Glutamatergic neuron (in vitro differentiated cells): Measurements from ENCODE around the gene PI16. TPM values are rescaled to one million over a fixed set of nuclear protein-coding genes. Genes with fewer than 3 reads are reported as not detected.

Experiments
- DNase-seq: peaks from one replicate; pipeline ENCODE4 v3.0.0; 2022
- H3K27ac Mint-ChIP-seq: one replicate; pipeline ENCODE4 v1.8.0; 2020; ENCODE audit warnings: mild to moderate bottlenecking, mixed read lengths, inconsistent platforms; ENCODE audit not compliant: unreplicated experiment
- H3K27me3 Mint-ChIP-seq: one replicate; pipeline ENCODE4 v1.8.0; 2020; ENCODE audit warnings: mild to moderate bottlenecking, moderate library complexity, mixed read lengths, inconsistent platforms; ENCODE audit not compliant: unreplicated experiment
- H3K36me3 Mint-ChIP-seq: one replicate; pipeline ENCODE4 v1.8.0; 2020; ENCODE audit warnings: mild to moderate bottlenecking, mixed read lengths, inconsistent platforms; ENCODE audit not compliant: unreplicated experiment
- H3K4me1 Mint-ChIP-seq: one replicate; pipeline ENCODE4 v1.8.0; 2020; ENCODE audit warnings: mild to moderate bottlenecking, low read depth, mixed read lengths, inconsistent platforms; ENCODE audit not compliant: unreplicated experiment
- H3K4me3 Mint-ChIP-seq: one replicate; pipeline ENCODE4 v1.8.0; 2020; ENCODE audit warnings: mild to moderate bottlenecking, mixed read lengths, inconsistent platforms; ENCODE audit not compliant: unreplicated experiment
- H3K9me3 Mint-ChIP-seq: one replicate; pipeline ENCODE4 v1.8.0; 2020; ENCODE audit warnings: mild to moderate bottlenecking, moderate library complexity, mixed read lengths, inconsistent platforms; ENCODE audit not compliant: unreplicated experiment
- CTCF ChIP-seq: fragments of 200-600 bp; sonication (generic); IDR thresholded peaks from one replicate; pipeline ENCODE4 v1.5.0; 2021; ENCODE audit not compliant: partially characterized antibody, unreplicated experiment
- total RNA-seq: library from RNA; stranded (reverse); fragmentation: NEBNext Ultra II Directional; extraction: Animal tissue kit (Norgen Biotek cat#: 25700); gene quantifications from one replicate; pipeline ENCODE4 v1.2.1, GENCODE V29; 2021; ENCODE audit not compliant: unreplicated experiment

PI16 gene
- total RNA-seq, 1 donor from 2014 or later: not detected

- Mint-ChIP-seq H3K4me1 (peaks cover 14% of the 10 kb centered on the region), H3K9me3 (peaks cover 2% of the 10 kb centered on the region), H3K36me3 (peaks cover 11% of the 10 kb centered on the region), H3K4me3 (no peak overlapping the region), H3K27ac (no peak overlapping the region), H3K27me3 (peaks cover 4% of the 10 kb centered on the region)
- TF ChIP-seq CTCF: no peak
- no peak for DNase-seq
Observed at GRCh38 chr6:36924131-36924530, 30.4 kb upstream of the PI16 start.

GRCh38 chr6:36924778-36925374 is 29.7 kb upstream of the PI16 start:
- no peak for DNase-seq
- no peak overlapping the region for H3K4me3 Mint-ChIP-seq
- peaks cover 19% of the 10 kb centered on the region for H3K4me1 Mint-ChIP-seq
- peaks cover 2% of the 10 kb centered on the region for H3K27me3 Mint-ChIP-seq
- peaks cover 7% of the 10 kb centered on the region for H3K36me3 Mint-ChIP-seq
- H3K9me3 Mint-ChIP-seq: peaks cover 2% of the 10 kb centered on the region
- no peak for TF ChIP-seq CTCF
- no peak overlapping the region for H3K27ac Mint-ChIP-seq

- Mint-ChIP-seq H3K9me3 (peaks cover 2% of the 10 kb centered on the region), H3K36me3 (peaks cover 7% of the 10 kb centered on the region), H3K4me1 (peaks cover 19% of the 10 kb centered on the region), H3K27me3 (peaks cover 2% of the 10 kb centered on the region), H3K4me3 (no peak overlapping the region), H3K27ac (no peak overlapping the region)
- TF ChIP-seq CTCF: no peak
- DNase-seq: no peak
Observed at GRCh38 chr6:36925809-36926208, 28.7 kb upstream of the PI16 start.

GRCh38 chr6:36926708-36927513 is 27.6 kb upstream of the PI16 start:
- Mint-ChIP-seq H3K4me1 (peaks cover 19% of the 10 kb centered on the region), H3K27me3 (peaks cover 2% of the 10 kb centered on the region), H3K9me3 (peaks cover 2% of the 10 kb centered on the region), H3K36me3 (peaks cover 7% of the 10 kb centered on the region), H3K27ac (no peak overlapping the region), H3K4me3 (no peak overlapping the region)
- no peak for DNase-seq
- TF ChIP-seq CTCF: no peak
